ENCODE results near the gene CSNK1D. TPM values are rescaled to one million over a fixed set of nuclear protein-coding genes. Genes with fewer than 3 reads are reported as not detected.
A peak's percentile ranks its signal among the peaks of the same experiment; 100 is the strongest.

The CSNK1D gene
- total RNA-seq, 1 experiment from 2014 or later = 22.6 TPM

GRCh38 chr17:82295472-82295814 is 21.9 kb upstream of the CSNK1D start:
- DNase-seq (ENCODE audit: low read depth) = no peak

GRCh38 chr17:82294064-82294773 is 20.7 kb upstream of the CSNK1D start:
- no peak for DNase-seq (ENCODE audit: low read depth)

- DNase-seq (ENCODE audit: low read depth) = peak; percentile 98
Measured at GRCh38 chr17:82292251-82293154, 19.0 kb upstream of the CSNK1D start.

DNA sequence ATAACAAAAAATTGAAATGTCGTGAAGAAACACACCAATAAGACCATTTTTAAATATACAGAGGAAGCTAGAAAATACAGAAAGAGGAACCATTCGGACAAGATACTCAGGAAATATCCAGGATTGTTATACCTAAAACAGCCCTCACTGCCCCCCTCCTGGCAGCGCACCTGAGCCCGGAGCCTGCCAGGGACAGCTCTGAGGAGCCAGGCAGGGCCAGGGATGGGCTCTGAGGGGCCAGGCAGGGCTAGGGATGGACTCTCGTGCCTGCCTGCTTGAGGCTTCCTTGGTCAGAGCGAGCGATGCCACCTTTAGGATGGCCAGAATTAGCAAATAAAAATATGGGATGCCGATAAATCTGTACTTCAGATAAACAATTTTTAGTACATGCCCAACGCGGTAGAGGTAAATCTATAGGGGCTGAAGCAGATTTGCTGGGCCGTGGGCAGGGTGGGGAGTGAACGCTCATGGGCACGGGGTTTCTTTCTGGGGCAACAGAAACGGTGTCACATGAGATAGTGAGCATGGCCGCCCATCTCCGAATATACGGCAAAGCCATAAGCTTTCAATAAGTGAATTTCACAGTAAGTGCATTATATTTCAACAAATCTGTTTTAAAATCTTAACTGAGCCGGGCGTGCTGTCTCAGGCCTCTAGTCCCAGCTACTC is 18.2 kb upstream of the CSNK1D start:
- no peak for DNase-seq (ENCODE audit: low read depth)

GRCh38 chr17:82287868-82288801 is 14.6 kb upstream of the CSNK1D start:
- peak; percentile 99 for DNase-seq (ENCODE audit: low read depth)

GRCh38 chr17:82287013-82287867 is 13.7 kb upstream of the CSNK1D start:
- DNase-seq (ENCODE audit: low read depth) = no peak

GRCh38 chr17:82285141-82285540 is 11.6 kb upstream of the CSNK1D start:
- no peak for DNase-seq (ENCODE audit: low read depth)

DNA sequence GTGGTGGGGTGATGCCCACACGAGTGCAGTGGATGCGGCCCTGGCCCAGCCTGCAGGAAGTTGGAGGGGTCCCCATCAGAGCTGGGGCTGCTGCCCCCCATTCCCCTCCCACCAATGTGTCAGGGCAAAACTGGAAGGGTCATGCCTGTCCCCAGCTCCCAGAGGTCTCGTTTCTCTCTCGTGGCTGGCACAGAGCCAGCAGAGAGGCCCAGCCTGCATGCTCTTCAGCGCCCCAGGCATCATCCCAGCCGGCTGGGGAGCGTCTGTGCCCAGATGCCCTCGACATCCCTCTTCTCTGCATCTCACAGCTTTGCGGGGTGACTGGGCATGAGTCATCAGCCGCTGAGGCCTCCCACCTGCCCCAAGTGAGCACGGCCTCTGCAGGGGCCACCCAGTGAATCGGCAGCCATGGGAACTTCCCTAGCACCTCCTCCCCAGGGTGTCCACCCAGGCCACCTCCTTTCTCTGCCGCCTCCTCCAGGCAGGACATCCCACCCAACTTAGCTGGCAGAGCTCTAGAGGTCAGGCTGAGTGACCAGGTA is 9.8 kb upstream of the CSNK1D start:
- DNase-seq (ENCODE audit: low read depth) = peak; percentile 98

DNA sequence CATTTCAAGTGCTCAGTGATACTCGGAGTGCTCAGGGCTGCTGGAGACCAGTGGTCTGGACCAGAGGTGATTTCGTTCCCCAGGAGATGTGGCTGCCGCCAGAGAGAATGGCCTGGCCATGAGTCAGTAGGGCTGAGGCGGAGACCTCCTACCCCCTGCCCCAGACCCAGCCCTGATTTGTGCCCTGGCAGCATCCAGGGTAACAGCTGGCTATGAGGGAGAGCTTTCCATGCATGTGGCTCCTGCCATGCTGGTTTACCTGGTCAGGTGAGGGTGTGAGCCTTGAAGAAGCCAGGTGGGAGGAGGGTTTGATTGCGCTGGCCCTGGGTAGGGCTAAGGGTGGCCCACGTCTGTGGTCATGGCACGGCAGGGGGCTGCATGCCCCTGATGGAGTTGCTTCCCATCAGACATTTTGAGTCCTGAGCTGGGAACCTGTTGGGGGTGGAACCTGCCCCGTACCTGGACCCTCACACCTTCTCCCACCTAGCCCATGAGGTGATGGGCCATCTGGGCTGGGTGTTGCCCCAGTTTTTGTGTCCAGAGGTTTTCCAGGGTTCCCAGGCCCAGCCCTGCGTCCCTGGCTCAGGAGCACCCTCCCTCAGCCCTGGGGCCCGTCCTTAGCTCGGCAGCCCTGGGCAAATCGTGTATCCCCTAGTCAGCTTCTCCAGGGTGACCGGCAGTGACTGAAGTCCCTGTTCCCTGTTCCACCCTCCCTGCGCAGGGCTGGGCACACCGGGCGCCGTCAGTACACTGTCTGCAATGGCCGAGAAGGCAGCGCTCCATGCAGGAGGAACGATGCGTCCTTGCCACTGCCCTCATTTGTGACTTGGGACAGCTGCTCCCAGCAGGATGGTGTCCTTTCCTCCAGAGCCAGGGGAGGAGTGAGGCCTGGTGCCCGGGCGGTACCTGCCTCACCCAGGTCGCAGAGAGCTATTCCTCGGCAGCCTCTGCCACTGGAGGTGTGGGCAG is 9.0 kb upstream of the CSNK1D start:
- no peak for DNase-seq (ENCODE audit: low read depth)

DNA sequence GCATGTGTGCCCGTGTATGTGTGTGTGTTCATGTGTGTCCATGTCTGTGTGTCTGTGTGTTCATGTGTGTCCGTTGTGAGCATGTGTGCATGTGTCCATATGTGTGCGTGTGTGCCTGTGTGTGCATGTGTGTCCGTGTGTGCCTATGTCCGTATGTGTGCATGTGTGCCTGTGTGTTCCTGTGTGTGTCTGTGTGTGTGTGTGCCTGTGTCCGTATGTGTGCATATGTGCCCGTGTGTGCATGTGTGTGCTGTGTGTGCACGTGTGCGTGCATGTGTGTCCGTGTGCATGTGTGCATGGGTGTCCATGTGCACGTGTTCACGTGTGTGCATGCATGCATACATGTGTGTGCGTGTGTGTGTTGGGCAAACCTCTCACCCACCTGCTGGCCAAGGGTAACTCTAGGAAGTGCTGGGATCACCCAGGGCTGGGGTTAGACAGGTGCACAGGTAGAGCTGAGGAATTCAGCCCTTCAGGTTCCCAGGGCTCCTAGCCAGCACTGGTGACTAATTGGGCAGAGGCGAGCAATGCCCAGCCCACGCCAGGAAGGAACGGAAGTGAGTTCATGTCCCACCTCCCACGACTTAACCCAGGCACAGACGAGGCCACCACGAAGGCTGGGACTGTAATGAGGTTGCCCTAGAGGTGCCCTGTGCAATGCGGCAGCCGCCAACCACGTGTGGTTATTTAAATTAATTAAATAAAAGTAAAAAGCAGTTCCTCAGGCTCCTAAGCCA is 8.2 kb upstream of the CSNK1D start:
- DNase-seq (ENCODE audit: low read depth) = peak; percentile 77

DNA sequence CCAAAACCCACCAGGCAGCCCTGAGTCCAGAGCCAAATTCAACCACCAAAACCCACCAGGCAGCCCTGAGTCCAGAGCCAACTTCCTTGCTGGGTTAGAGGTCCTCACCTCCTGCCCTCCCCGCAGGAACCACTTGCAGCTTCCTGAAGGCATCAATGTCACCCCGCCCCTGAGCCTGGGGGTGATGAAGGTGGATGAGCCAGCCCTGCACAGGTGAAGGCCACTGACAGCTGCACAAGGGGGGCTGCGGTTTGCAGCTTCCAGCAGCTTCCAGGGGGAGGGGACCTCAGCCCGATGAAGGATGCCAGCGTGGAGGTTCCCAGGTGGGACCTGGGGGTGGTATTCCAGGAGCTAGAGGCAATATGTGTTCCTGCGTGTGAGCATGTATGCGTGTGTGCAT is 7.6 kb upstream of the CSNK1D start:
- DNase-seq (ENCODE audit: low read depth) = no peak

GRCh38 chr17:82280537-82280936 is 7.0 kb upstream of the CSNK1D start:
- no peak for DNase-seq (ENCODE audit: low read depth)

DNA sequence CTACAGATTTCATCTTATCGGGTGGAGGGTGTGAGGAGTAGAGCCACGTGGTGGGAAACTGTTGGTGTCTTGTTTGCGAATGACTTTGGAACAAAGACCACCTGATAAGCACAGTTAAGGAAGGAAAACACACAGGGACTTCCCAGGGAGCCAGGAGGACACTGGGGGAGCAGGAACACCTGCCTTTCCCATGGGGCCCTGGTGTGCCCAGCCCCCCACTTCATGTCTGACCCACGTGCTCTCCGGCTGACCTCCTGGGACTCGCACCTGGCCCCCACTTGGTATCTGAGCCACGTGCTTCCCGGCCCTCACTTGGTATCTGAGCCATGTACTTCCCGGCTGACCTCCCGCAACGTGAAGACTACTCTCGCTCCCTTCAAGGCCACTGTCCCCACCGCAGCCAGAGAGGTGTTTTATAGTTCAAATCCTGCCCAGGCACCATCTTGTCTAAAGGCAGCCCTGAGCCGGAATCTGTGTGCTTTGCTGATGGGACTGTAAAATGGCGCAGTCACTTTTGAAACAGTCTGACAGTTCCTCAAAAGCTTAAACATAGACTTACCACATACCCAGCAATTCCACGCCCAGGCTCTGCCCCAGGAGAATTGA is 5.4 kb upstream of the CSNK1D start:
- no peak for DNase-seq (ENCODE audit: low read depth)

GRCh38 chr17:82278308-82278707 is 4.8 kb upstream of the CSNK1D start:
- DNase-seq (ENCODE audit: low read depth) = no peak

- no peak for DNase-seq (ENCODE audit: low read depth)
Measured at GRCh38 chr17:82277851-82278250, 4.4 kb upstream of the CSNK1D start.

- DNase-seq (ENCODE audit: low read depth) = no peak
Measured at GRCh38 chr17:82276938-82277337, 3.4 kb upstream of the CSNK1D start.

- DNase-seq (ENCODE audit: low read depth) = no peak
Measured at GRCh38 chr17:82275326-82275725, 1.8 kb upstream of the CSNK1D start.

All from RPMI7951 (cell line).